B cell (primary cell): ENCODE measurements around the gene PRRC2A. TPM values are rescaled to one million over a fixed set of nuclear protein-coding genes. Genes with fewer than 3 reads are reported as not detected.

ENCODE experiments used
- ATAC-seq: fragments of 200-7000 bp; cut with Tn5 transposase; one replicate; pipeline ENCODE4 v1.10.0; 2021; ENCODE audit warnings: low read depth, mild to moderate bottlenecking, moderate number of reproducible peaks, moderate library complexity
- CTCF ChIA-PET: fragments of 350-600 bp; sonication (Branson Sonifier 250); formaldehyde crosslinking; loops from one replicate; lab custom pipeline; 2021; ENCODE audit warnings: antibody characterized with exemption, inconsistent platforms; lab: Charles Lee
- POLR2A ChIA-PET: fragments of 350-600 bp; sonication (Branson Sonifier 250); formaldehyde crosslinking; loops from one replicate; lab custom pipeline; 2021; ENCODE audit warnings: antibody characterized with exemption; lab: Charles Lee
- DNase-seq: peaks from one replicate; pipeline ENCODE4 v3.0.0; 2013
- H2AFZ ChIP-seq: 2 replicates; pipeline ENCODE4 v1.6.1; 2012; ENCODE audit warnings: mild to moderate bottlenecking, low read depth, low read length; ENCODE audit not compliant: insufficient read depth, poor library complexity, severe bottlenecking
- H3K27ac ChIP-seq, 2 donors: 1 replicate in 1 of 2; 2 replicates in 1 of 2; pipeline ENCODE4 v1.5.1; 2012 to 2013; ENCODE audit warnings: low read length in 2 of 2, mild to moderate bottlenecking in 2 of 2, moderate library complexity in 1 of 2
- H3K27me3 ChIP-seq, 4 experiments: fragments of 200-600 bp in 1 of 4; sonication (generic) in 1 of 4; replicated peaks in 1 of 4; 1 replicate in 2 of 4; 2 replicates in 2 of 4; pipeline versions ENCODE4 v1.6.1 to v1.7.0; 2013 to 2016; ENCODE audit warnings: low read length in 3 of 4, mild to moderate bottlenecking in 2 of 4, mixed read lengths in 1 of 4, moderate library complexity in 1 of 4; ENCODE audit not compliant: insufficient read depth in 4 of 4, control insufficient read depth in 3 of 4; ENCODE audit errors: control extremely low read depth in 1 of 4
- H3K36me3 ChIP-seq, 2 experiments: replicated peaks in 1 of 2; 1 replicate in 1 of 2; 2 replicates in 1 of 2; pipeline versions ENCODE4 v1.6.1 to v1.7.1; 2013; ENCODE audit warnings: low read length in 1 of 2; ENCODE audit not compliant: insufficient read depth in 2 of 2, control insufficient read depth in 1 of 2; ENCODE audit errors: control extremely low read depth in 1 of 2, extremely low read depth in 1 of 2
- H3K4me1 ChIP-seq, 2 donors: fragments of 200-600 bp in 1 of 2; sonication (generic) in 1 of 2; 1 replicate in 1 of 2; 2 replicates in 1 of 2; pipeline versions ENCODE4 v1.5.1 to v1.6.1; 2013 to 2017; ENCODE audit warnings: low read length in 2 of 2; ENCODE audit not compliant: control insufficient read depth in 2 of 2, insufficient read depth in 2 of 2
- H3K4me2 ChIP-seq: replicated peaks from 2 replicates; pipeline ENCODE3; 2012; ENCODE audit warnings: mild to moderate bottlenecking, low read depth, low read length; ENCODE audit not compliant: poor library complexity, severe bottlenecking
- H3K4me3 ChIP-seq, 5 experiments: fragments of 200-600 bp in 1 of 5; sonication (generic) in 1 of 5; 1 replicate in 3 of 5; 2 replicates in 2 of 5; pipeline versions ENCODE4 v1.5.1 to v1.7.0; 2011 to 2016; ENCODE audit warnings: low read length in 4 of 5, mild to moderate bottlenecking in 4 of 5, low read depth in 2 of 5, control low read depth in 1 of 5, moderate library complexity in 1 of 5; ENCODE audit not compliant: insufficient read depth in 1 of 5; ENCODE audit errors: control extremely low read depth in 1 of 5, extremely low read depth in 1 of 5
- H3K79me2 ChIP-seq: fragments of 200-600 bp; sonication (generic); one replicate; pipeline ENCODE4 v1.6.0; 2016; ENCODE audit warnings: low read length; ENCODE audit not compliant: control insufficient read depth, insufficient read depth
- H3K9ac ChIP-seq: fragments of 200-600 bp; sonication (generic); 2 replicates; pipeline ENCODE4 v1.6.1; 2017; ENCODE audit warnings: mild to moderate bottlenecking, low read length, moderate library complexity
- H3K9me3 ChIP-seq, 3 donors: one replicate each; pipeline versions ENCODE4 v1.6.1 to v1.7.1; 2013; ENCODE audit warnings: low read length in 2 of 3; ENCODE audit not compliant: control insufficient read depth in 2 of 3, insufficient read depth in 1 of 3; ENCODE audit errors: control extremely low read depth in 1 of 3
- H4K20me1 ChIP-seq: 2 replicates; pipeline ENCODE4 v1.6.0; 2012; ENCODE audit warnings: mild to moderate bottlenecking, low read length; ENCODE audit not compliant: insufficient read depth, control insufficient read depth, poor library complexity, severe bottlenecking
- H3K27ac Mint-ChIP-seq: one replicate; pipeline ENCODE4 v1.8.0; 2021; ENCODE audit warnings: mixed read lengths
- H3K27me3 Mint-ChIP-seq: one replicate; pipeline ENCODE4 v1.8.0; 2021; ENCODE audit warnings: mixed read lengths
- H3K4me1 Mint-ChIP-seq: one replicate; pipeline ENCODE4 v1.8.0; 2021; ENCODE audit warnings: mixed read lengths
- H3K4me3 Mint-ChIP-seq: one replicate; pipeline ENCODE4 v1.8.0; 2021; ENCODE audit warnings: mixed read lengths
- H3K9me3 Mint-ChIP-seq: one replicate; pipeline ENCODE4 v1.8.0; 2022; ENCODE audit warnings: mixed read lengths; ENCODE audit not compliant: insufficient read depth
- EZH2 ChIP-seq: IDR thresholded peaks from 2 replicates; pipeline ENCODE4 v1.6.1; 2012; ENCODE audit warnings: borderline replicate concordance, low read depth, mild to moderate bottlenecking, moderate library complexity, low read length; ENCODE audit not compliant: insufficient read depth, poor library complexity, severe bottlenecking
- WGBS: methylation state at CpG from one replicate; pipeline ENCODE4 v1.1.5; 2013; ENCODE audit warnings: missing lambda C conversion rate; ENCODE audit not compliant: insufficient coverage; 5-methylcytosine and 5-hydroxymethylcytosine counted together
- intact Hi-C: fragments of 100-400 bp; cut with micrococcal nuclease; formaldehyde crosslinking; loops from one replicate; pipeline ENCODE4 v1.10.0; 2022
- polyA plus RNA-seq: library from polyadenylated mRNA; depleted of rRNA; stranded (reverse); fragments of >200 nt; gene quantifications from 2 replicates; pipeline ENCODE4 v1.2.3, GENCODE V29; 2012
- total RNA-seq, 2 donors: library from RNA; stranded (reverse); fragments of 120-200 nt in 1 of 2; gene quantifications; 1 replicate in 1 of 2; 2 replicates in 1 of 2; pipeline versions ENCODE4 v1.2.3 to v1.2.4, GENCODE V29; 2013 to 2022
- TF ChIP-seq, protein P1 (sequence below): fragments of 200-600 bp; IDR thresholded peaks from one replicate; pipeline ENCODE4 v1.8.0; 2022; ENCODE audit warnings: antibody characterized with exemption, mild to moderate bottlenecking

Gene PRRC2A
- total and polyA plus RNA-seq, 2 donors (not counting 1 experiment from before 2014, with no cell fraction given), result 153 to 265 TPM

DNA sequence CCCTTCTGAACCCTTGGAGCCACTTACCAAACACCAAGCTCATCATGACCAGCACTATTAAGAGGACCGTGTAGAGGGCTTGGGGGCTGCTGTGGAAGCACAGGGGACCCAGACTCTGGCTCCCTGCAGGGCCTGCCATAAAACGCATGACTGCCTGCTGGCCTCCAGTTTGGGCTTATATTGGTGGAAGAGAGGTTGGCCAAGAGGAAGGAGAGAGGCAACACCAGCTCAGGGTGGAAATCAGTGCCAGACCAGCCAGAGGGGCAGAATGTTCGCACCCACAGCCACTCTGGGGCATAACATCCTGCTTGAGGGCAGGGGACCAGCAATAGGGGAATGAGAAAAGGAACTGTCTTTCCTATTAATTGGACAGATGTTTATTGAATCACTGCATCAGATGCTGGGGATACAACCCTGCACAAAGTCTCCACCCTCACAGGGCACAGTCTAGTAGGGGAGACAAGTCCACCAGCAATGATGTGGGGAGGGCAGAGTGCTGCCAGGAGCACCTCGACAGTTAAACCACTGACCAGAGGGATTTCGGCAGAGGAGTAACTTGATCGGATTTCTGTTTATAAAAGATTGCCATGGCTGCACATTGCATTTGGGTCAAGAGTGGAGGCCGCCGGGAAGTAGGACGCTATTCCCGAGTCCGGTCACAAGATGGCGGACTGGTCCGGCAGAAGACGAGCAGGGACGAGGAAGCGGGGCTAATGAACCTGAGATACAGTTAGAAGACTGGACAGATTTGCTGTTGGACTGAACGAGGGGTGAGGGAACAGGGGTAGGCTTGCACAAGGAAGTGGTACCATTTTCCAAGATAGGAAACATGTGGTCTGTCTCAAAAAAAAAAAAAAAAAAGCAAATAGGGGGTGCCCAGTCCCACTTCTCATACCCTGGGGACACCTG is 60.0 kb downstream of the PRRC2A start, which contains the start of gene LY6G5C:
LY6G5C (minus strand) TSS at position 842 of the 909 bp plus-strand sequence; CDS start at position 148, 694 bp downstream.
- Mint-ChIP-seq H3K4me1 (peaks cover 45% of the 10 kb centered on the region), H3K27ac (peak within 1 kb of the TSS; percentile 57), H3K27me3 (no peaks in the 10 kb centered on the region), H3K4me3 (peak within 1 kb of the TSS; percentile 88), H3K9me3 (no peaks in the 10 kb centered on the region)
- ChIA-PET CTCF (interaction anchor here (0.6 to 3.3 kb wide), 22 partner anchors 9 to 498 kb away, joined by 3 to 57 read pairs (median 4); partner anchors contain the start of genes ABHD16A, HSPA1A, HSPA1L and LSM2), POLR2A (interaction anchor here (0.6 to 1.5 kb wide), 3 partner anchors 15 to 150 kb away, joined by 3 to 10 read pairs (median 7); partner anchors contain the start of gene ABHD16A)
- 12% methylated on average over 16 of the region's 17 CpGs for WGBS
- H4K20me1 ChIP-seq, result no peaks in the 10 kb centered on the region
- H3K4me1 ChIP-seq, result peaks cover 19 to 41% of the 10 kb centered on the region in 2 donors
- ATAC-seq (peak; percentile 78), DNase-seq (peak; percentile 79)
- H3K4me2 ChIP-seq, result peak within 1 kb of the TSS; percentile 99
- H2AFZ ChIP-seq, result peak within 1 kb of the TSS; percentile 80
- no peaks in the 10 kb centered on the region for H3K79me2 ChIP-seq
- H3K27me3 ChIP-seq, result no peaks in the 10 kb centered on the region
- intact Hi-C loops, result loop anchor here (1.0 to 2.0 kb wide), 7 partner anchors 23 to 272 kb away; partner anchors contain the start of gene ABHD16A
- H3K27ac ChIP-seq, result peak within 1 kb of the TSS in 1 of 2 donors; percentile 50
- peaks cover 0 to 3% of the 10 kb centered on the region in 2 experiments for H3K36me3 ChIP-seq
- H3K9me3 ChIP-seq, result no peaks in the 10 kb centered on the region
- H3K9ac ChIP-seq, result peak within 1 kb of the TSS; percentile 77
- TF ChIP-seq, protein P1, sequence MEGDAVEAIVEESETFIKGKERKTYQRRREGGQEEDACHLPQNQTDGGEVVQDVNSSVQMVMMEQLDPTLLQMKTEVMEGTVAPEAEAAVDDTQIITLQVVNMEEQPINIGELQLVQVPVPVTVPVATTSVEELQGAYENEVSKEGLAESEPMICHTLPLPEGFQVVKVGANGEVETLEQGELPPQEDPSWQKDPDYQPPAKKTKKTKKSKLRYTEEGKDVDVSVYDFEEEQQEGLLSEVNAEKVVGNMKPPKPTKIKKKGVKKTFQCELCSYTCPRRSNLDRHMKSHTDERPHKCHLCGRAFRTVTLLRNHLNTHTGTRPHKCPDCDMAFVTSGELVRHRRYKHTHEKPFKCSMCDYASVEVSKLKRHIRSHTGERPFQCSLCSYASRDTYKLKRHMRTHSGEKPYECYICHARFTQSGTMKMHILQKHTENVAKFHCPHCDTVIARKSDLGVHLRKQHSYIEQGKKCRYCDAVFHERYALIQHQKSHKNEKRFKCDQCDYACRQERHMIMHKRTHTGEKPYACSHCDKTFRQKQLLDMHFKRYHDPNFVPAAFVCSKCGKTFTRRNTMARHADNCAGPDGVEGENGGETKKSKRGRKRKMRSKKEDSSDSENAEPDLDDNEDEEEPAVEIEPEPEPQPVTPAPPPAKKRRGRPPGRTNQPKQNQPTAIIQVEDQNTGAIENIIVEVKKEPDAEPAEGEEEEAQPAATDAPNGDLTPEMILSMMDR, result peak; percentile 55
- TF ChIP-seq EZH2, result no peak
- H3K4me3 ChIP-seq, result peak within 1 kb of the TSS; percentile 44 to 69 (median 53)
